T-helper 2 cell treated with Interferon-gamma antibody and Interleukin-4, amounts not matched to agents 100 ng/mL and 5 ng/mL, for 36 hours (primary cell): ENCODE measurements around the gene CBY3. TPM values are rescaled to one million over a fixed set of nuclear protein-coding genes. Genes with fewer than 3 reads are reported as not detected.

Experiments
- total RNA-seq: library from RNA; stranded (reverse); gene quantifications from 2 replicates; pipeline ENCODE4 v1.2.3, GENCODE V29; 2022

CBY3 gene
- total RNA-seq, 1 donor from 2014 or later, result 0.57 TPM

Other genes starting within 250 kb of the CBY3 start
- gene RUFY1, start 130.5 kb downstream of the CBY3 start, total RNA-seq, result 46.0 and 49.7 TPM in 2 replicates
- 1,116 and 1,120 TPM in 2 replicates for gene HNRNPH1, start 57.4 kb downstream of the CBY3 start, total RNA-seq
- 547 and 558 TPM in 2 replicates for gene CANX, start 17.9 kb upstream of the CBY3 start, total RNA-seq
- gene MAML1, start 51.8 kb upstream of the CBY3 start, total RNA-seq, result 33.3 and 36.2 TPM in 2 replicates
- gene LTC4S, start 113.0 kb upstream of the CBY3 start, total RNA-seq, result 2.3 and 3.1 TPM in 2 replicates
- gene MGAT4B, start 125.8 kb upstream of the CBY3 start, total RNA-seq, result 82.5 and 86.8 TPM in 2 replicates
- gene SQSTM1, start 139.9 kb upstream of the CBY3 start, total RNA-seq, result 105 and 120 TPM in 2 replicates
- gene MRNIP, start 177.8 kb upstream of the CBY3 start, total RNA-seq, result 18.7 and 21.0 TPM in 2 replicates
- 91.9 and 95.0 TPM in 2 replicates for gene TBC1D9B, start 226.9 kb upstream of the CBY3 start, total RNA-seq